Keratinocyte (primary cell): ENCODE data around the gene ELP6. TPM values are rescaled to one million over a fixed set of nuclear protein-coding genes. Genes with fewer than 3 reads are reported as not detected.

Experiments
- DNase-seq: peaks from one replicate; pipeline ENCODE4 v3.0.0-alpha.2; 2011; ENCODE audit warnings: low read depth, missing footprints, low spot score
- FAIRE-seq: peaks from 2 replicates; lab custom pipeline; 2011; peaks lifted over from hg19 to GRCh38; lab: Jason Lieb, UNC
- H2AFZ ChIP-seq: 2 replicates; pipeline ENCODE4 v1.6.0; 2012; ENCODE audit warnings: low read length, control low read depth, inconsistent platforms; ENCODE audit not compliant: control insufficient read depth
- H3K27ac ChIP-seq: 2 replicates; pipeline ENCODE4 v1.5.1; 2011; ENCODE audit warnings: low read length; ENCODE audit not compliant: control insufficient read depth, insufficient read depth
- H3K27me3 ChIP-seq: 3 replicates; pipeline ENCODE4 v1.6.0; 2011; ENCODE audit warnings: low read length; ENCODE audit not compliant: control insufficient read depth, insufficient read depth; ENCODE audit errors: extremely low read depth
- H3K36me3 ChIP-seq, 2 experiments: 2 replicates in 1 of 2; 3 replicates in 1 of 2; pipeline ENCODE4 v1.5.1; 2011; ENCODE audit warnings: low read length in 2 of 2, mild to moderate bottlenecking in 1 of 2; ENCODE audit not compliant: control insufficient read depth in 2 of 2, insufficient read depth in 2 of 2; ENCODE audit errors: extremely low read depth in 1 of 2
- H3K4me1 ChIP-seq: 3 replicates; pipeline ENCODE4 v1.5.1; 2011; ENCODE audit warnings: low read length; ENCODE audit not compliant: control insufficient read depth, insufficient read depth; ENCODE audit errors: extremely low read depth
- H3K4me2 ChIP-seq: 3 replicates; pipeline ENCODE4 v1.6.0; 2011; ENCODE audit warnings: low read depth, low read length; ENCODE audit not compliant: control insufficient read depth, insufficient read depth; ENCODE audit errors: extremely low read depth
- H3K4me3 ChIP-seq, 3 experiments: fragments of 200-600 bp in 1 of 3; sonication (generic) in 1 of 3; 2 replicates in 2 of 3; 3 replicates in 1 of 3; pipeline ENCODE4 v1.5.1; 2011 to 2016; ENCODE audit warnings: low read length in 3 of 3, mild to moderate bottlenecking in 3 of 3, control low read depth in 2 of 3, inconsistent platforms in 1 of 3, low read depth in 1 of 3, mixed read lengths in 1 of 3, mixed run types in 1 of 3, moderate library complexity in 1 of 3; ENCODE audit not compliant: control insufficient read depth in 2 of 3, insufficient read depth in 2 of 3; ENCODE audit errors: extremely low read depth in 1 of 3
- H3K79me2 ChIP-seq: 2 replicates; pipeline ENCODE4 v1.6.0; 2012; ENCODE audit warnings: low read length; ENCODE audit not compliant: control insufficient read depth, insufficient read depth
- H3K9ac ChIP-seq: 3 replicates; pipeline ENCODE4 v1.6.0; 2011; ENCODE audit warnings: low read length; ENCODE audit not compliant: control insufficient read depth, insufficient read depth; ENCODE audit errors: extremely low read depth
- H3K9me1 ChIP-seq: 3 replicates; pipeline ENCODE4 v1.6.0; 2011; ENCODE audit warnings: low read length; ENCODE audit not compliant: control insufficient read depth, insufficient read depth; ENCODE audit errors: extremely low read depth
- H3K9me3 ChIP-seq: 2 replicates; pipeline ENCODE4 v1.5.1; 2012; ENCODE audit warnings: low read depth, low read length; ENCODE audit not compliant: control insufficient read depth
- H4K20me1 ChIP-seq: 3 replicates; pipeline ENCODE4 v1.6.0; 2011; ENCODE audit warnings: low read length; ENCODE audit not compliant: control insufficient read depth, insufficient read depth; ENCODE audit errors: extremely low read depth
- EZH2 ChIP-seq: IDR thresholded peaks from one replicate; pipeline ENCODE4 v1.6.1; 2012; ENCODE audit warnings: inconsistent platforms, mild to moderate bottlenecking, low read length, moderate library complexity
- dilution Hi-C: fragments of 300-500 bp; cut with MboI; formaldehyde crosslinking; loops from one replicate; pipeline ENCODE4 v1.7.0; 2020; ENCODE audit warnings: low sequenced_read_pairs; ENCODE audit not compliant: extremely low pct_ligation_motif_present
- polyA plus RNA-seq, 5 experiments: library from polyadenylated mRNA; depleted of rRNA in 3 of 5; stranded (reverse) in 3 of 5; stranded (forward) in 1 of 5; unstranded in 1 of 5; fragments of >200 nt; gene quantifications; 1 replicate in 1 of 5; 2 replicates in 3 of 5; 3 replicates in 1 of 5; pipeline versions ENCODE4 v1.2.1 to v1.2.3, GENCODE V29; 2011 to 2012; ENCODE audit warnings: missing spikeins in 2 of 5, low read depth in 1 of 5, low replicate concordance in 1 of 5
- TF ChIP-seq, protein P1 (sequence below), 3 experiments: IDR thresholded peaks in 1 of 3; conservative IDR thresholded peaks in 1 of 3; optimal IDR thresholded peaks in 1 of 3; 2 replicates in 2 of 3; 3 replicates in 1 of 3; pipeline versions ENCODE3 to v1.5.1; 2011; ENCODE audit warnings: low read length in 3 of 3, mild to moderate bottlenecking in 3 of 3, moderate library complexity in 2 of 3, control low read depth in 1 of 3, inconsistent platforms in 1 of 3; ENCODE audit not compliant: insufficient read depth in 2 of 3; ENCODE audit errors: extremely low read depth in 1 of 3

Gene ELP6
- polyA plus RNA-seq, 1 donor (not counting 4 experiments of a cell fraction or from before 2014, with no cell fraction given), result 65.8 TPM

GRCh38 chr3:47554335-47554734 lies 40.8 kb upstream of the ELP6 start:
- H2AFZ ChIP-seq, result no peak overlapping the region
- no peak overlapping the region for H3K4me3 ChIP-seq
- H3K9me1 ChIP-seq, result no peaks in the 10 kb centered on the region
- TF ChIP-seq, protein P1, sequence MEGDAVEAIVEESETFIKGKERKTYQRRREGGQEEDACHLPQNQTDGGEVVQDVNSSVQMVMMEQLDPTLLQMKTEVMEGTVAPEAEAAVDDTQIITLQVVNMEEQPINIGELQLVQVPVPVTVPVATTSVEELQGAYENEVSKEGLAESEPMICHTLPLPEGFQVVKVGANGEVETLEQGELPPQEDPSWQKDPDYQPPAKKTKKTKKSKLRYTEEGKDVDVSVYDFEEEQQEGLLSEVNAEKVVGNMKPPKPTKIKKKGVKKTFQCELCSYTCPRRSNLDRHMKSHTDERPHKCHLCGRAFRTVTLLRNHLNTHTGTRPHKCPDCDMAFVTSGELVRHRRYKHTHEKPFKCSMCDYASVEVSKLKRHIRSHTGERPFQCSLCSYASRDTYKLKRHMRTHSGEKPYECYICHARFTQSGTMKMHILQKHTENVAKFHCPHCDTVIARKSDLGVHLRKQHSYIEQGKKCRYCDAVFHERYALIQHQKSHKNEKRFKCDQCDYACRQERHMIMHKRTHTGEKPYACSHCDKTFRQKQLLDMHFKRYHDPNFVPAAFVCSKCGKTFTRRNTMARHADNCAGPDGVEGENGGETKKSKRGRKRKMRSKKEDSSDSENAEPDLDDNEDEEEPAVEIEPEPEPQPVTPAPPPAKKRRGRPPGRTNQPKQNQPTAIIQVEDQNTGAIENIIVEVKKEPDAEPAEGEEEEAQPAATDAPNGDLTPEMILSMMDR (optimal IDR thresholded peaks at IDR 0.05 in 1 of 3, IDR thresholded peaks at IDR 0.05 in 1 of 3, conservative IDR thresholded peaks at IDR 0.05 in 1 of 3; ENCODE audit: extremely low read depth in 1 of 3, insufficient read depth in 2 of 3, low read length in 3 of 3), result no peak
- no peak for TF ChIP-seq EZH2
- no peak overlapping the region for H3K4me2 ChIP-seq
- H3K36me3 ChIP-seq, result no peaks in the 10 kb centered on the region
- H3K9me3 ChIP-seq, result peaks cover 2% of the 10 kb centered on the region
- dilution Hi-C loops, result no loop called here
- no peaks in the 10 kb centered on the region for H3K79me2 ChIP-seq
- FAIRE-seq (no peak), DNase-seq (no peak)
- no peak overlapping the region for H3K27ac ChIP-seq
- no peak overlapping the region for H3K9ac ChIP-seq
- no peaks in the 10 kb centered on the region for H3K27me3 ChIP-seq
- no peaks in the 10 kb centered on the region for H3K4me1 ChIP-seq
- no peaks in the 10 kb centered on the region for H4K20me1 ChIP-seq

DNA sequence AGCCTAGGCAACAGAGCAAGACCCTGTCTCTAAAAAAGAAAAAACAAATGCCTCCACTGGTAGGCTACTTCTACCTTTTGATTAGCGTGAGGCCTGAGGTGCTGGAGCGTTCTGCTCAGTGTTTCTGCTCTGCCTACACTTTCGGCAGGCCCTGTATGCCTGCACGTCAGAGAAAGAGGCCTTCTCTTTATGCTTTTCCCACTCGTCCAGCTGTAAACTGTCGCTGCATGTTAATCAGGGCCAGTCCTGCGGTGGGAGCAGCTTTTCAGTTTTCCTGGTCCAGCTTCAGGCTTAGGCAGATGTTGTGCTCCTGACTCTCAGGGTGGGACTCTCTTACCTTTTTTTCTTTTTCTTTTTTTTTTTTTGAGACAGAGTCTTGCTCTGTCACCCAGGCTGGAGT lies 39.9 kb upstream of the ELP6 start:
- Histone ChIP-seq H3K79me2 (no peaks in the 10 kb centered on the region), H3K36me3 (no peaks in the 10 kb centered on the region), H3K4me3 (no peak overlapping the region), H3K4me1 (no peaks in the 10 kb centered on the region), H3K9me1 (no peaks in the 10 kb centered on the region), H3K27me3 (no peaks in the 10 kb centered on the region), H4K20me1 (no peaks in the 10 kb centered on the region), H3K9me3 (peaks cover 2% of the 10 kb centered on the region), H3K27ac (no peak overlapping the region), H3K4me2 (no peak overlapping the region), H2AFZ (no peak overlapping the region), H3K9ac (no peak overlapping the region)
- no peak for DNase-seq
- FAIRE-seq, result no peak
- dilution Hi-C loops, result no loop called here
- TF ChIP-seq, protein P1 (optimal IDR thresholded peaks at IDR 0.05 in 1 of 3, IDR thresholded peaks at IDR 0.05 in 1 of 3, conservative IDR thresholded peaks at IDR 0.05 in 1 of 3; ENCODE audit: extremely low read depth in 1 of 3, insufficient read depth in 2 of 3, low read length in 3 of 3), result no peak
- TF ChIP-seq EZH2, result no peak
